Activated CD4-positive, CD25-positive, alpha-beta regulatory T cell treated with anti-CD3 and anti-CD28 coated beads, Interleukin-2, amount 50 U/mL, for 24 hours (primary cell): ENCODE data around the gene CEP41.

ENCODE experiments used
- ATAC-seq, 2 donors: fragments of 150-1000 bp; cut with Tn5 transposase; one replicate each; pipeline ENCODE4 v1.10.0; 2021; ENCODE audit warnings: mild to moderate bottlenecking in 1 of 2, moderate library complexity in 1 of 2

CEP41 gene

GRCh38 chr7:130367836-130368746, 72.7 kb downstream of the CEP41 start:
- no peak for ATAC-seq

- peak in 1 of 2 donors; percentile 66 for ATAC-seq
Observed at GRCh38 chr7:130367088-130367755, 73.6 kb downstream of the CEP41 start.

GRCh38 chr7:130366564-130366963, 74.3 kb downstream of the CEP41 start:
- no peak for ATAC-seq

- peak in 1 of 2 donors; percentile 26 for ATAC-seq
Observed at GRCh38 chr7:130365511-130366441, 75.0 kb downstream of the CEP41 start.

GRCh38 chr7:130365088-130365487, 75.7 kb downstream of the CEP41 start:
- ATAC-seq, result no peak

- no peak for ATAC-seq
Observed at GRCh38 chr7:130364451-130364850, 76.4 kb downstream of the CEP41 start.

GRCh38 chr7:130363026-130363847, 77.6 kb downstream of the CEP41 start:
- ATAC-seq, result peak; percentile 32 to 57

- ATAC-seq, result no peak
Observed at GRCh38 chr7:130362251-130362816, 78.5 kb downstream of the CEP41 start.

- no peak for ATAC-seq
Observed at GRCh38 chr7:130361681-130362080, 79.1 kb downstream of the CEP41 start.

- no peak for ATAC-seq
Observed at GRCh38 chr7:130360518-130360917, 80.3 kb downstream of the CEP41 start.

- no peak for ATAC-seq
Observed at GRCh38 chr7:130359276-130359857, 81.4 kb downstream of the CEP41 start.

GRCh38 chr7:130358471-130358870, 82.3 kb downstream of the CEP41 start:
- no peak for ATAC-seq

- no peak for ATAC-seq
Observed at GRCh38 chr7:130356876-130357611, 83.8 kb downstream of the CEP41 start.

GRCh38 chr7:130356121-130356875, 84.5 kb downstream of the CEP41 start:
- no peak for ATAC-seq

GRCh38 chr7:130353196-130353595, 87.6 kb downstream of the CEP41 start:
- ATAC-seq, result no peak

GRCh38 chr7:130352194-130353074, 88.4 kb downstream of the CEP41 start:
- no peak for ATAC-seq

- no peak for ATAC-seq
Observed at GRCh38 chr7:130351791-130352090, 89.1 kb downstream of the CEP41 start.

- ATAC-seq, result no peak
Observed at GRCh38 chr7:130350945-130351790, 89.6 kb downstream of the CEP41 start.
